Natural killer cell (primary cell): ENCODE results near the gene KLK7. TPM values are rescaled to one million over a fixed set of nuclear protein-coding genes. Genes with fewer than 3 reads are reported as not detected.

Experiments used
- total RNA-seq, 4 donors: library from RNA; stranded (reverse); fragments of 120-200 nt in 1 of 4; gene quantifications; one replicate each; pipeline versions ENCODE4 v1.2.3 to v1.2.4, GENCODE V29; 2013 to 2022

The KLK7 gene
- total RNA-seq, 3 donors from 2014 or later (not counting 1 experiment from before 2014, with no cell fraction given): not detected

Other genes starting within 250 kb of the KLK7 start
- gene GPR32, start 213.5 kb downstream of the KLK7 start, total RNA-seq: not detected
- gene ACP4, start 193.5 kb downstream of the KLK7 start, total RNA-seq: not detected
- not detected for gene KLK1, start 160.1 kb downstream of the KLK7 start, total RNA-seq
- gene KLK15, start 150.3 kb downstream of the KLK7 start, total RNA-seq: not detected
- gene KLK3, start 129.0 kb downstream of the KLK7 start, total RNA-seq: not detected
- not detected for gene KLK2, start 110.5 kb downstream of the KLK7 start, total RNA-seq
- gene KLK4, start 72.5 kb downstream of the KLK7 start, total RNA-seq: not detected
- not detected for gene KLK5, start 30.9 kb downstream of the KLK7 start, total RNA-seq
- gene KLK6, start 14.3 kb downstream of the KLK7 start, total RNA-seq: not detected
- gene KLK8, start 17.7 kb upstream of the KLK7 start, total RNA-seq: not detected
- not detected for gene KLK10, start 35.8 kb upstream of the KLK7 start, total RNA-seq
- gene KLK11, start 42.7 kb upstream of the KLK7 start, total RNA-seq: not detected
- not detected for gene KLK12, start 51.1 kb upstream of the KLK7 start, total RNA-seq
- not detected for gene KLK13, start 81.2 kb upstream of the KLK7 start, total RNA-seq
- gene KLK14, start 99.0 kb upstream of the KLK7 start, total RNA-seq: 1 to 10 TPM in 2 of 3 donors, under 1 TPM in 1; 0.64 to 1.3 (median 1.1) TPM
- gene CTU1, start 124.5 kb upstream of the KLK7 start, total RNA-seq: 1 to 10 TPM; 2.5 to 6.5 (median 3.8) TPM
- 10 to 100 TPM; 13.0 to 15.3 (median 13.8) TPM for gene SIGLEC9, start 141.0 kb upstream of the KLK7 start, total RNA-seq
- gene SIGLEC7, start 158.4 kb upstream of the KLK7 start, total RNA-seq: 10 to 100 TPM; 48.6 to 56.0 (median 49.5) TPM
- gene CD33, start 241.2 kb upstream of the KLK7 start, total RNA-seq: 1 to 10 TPM; 2.3 to 6.5 (median 6.0) TPM